Fibroblast of mammary gland (primary cell): ENCODE measurements around the gene EXT2.

Experiments
- DNase-seq: peaks from one replicate; pipeline ENCODE4 v3.0.0-alpha.2; 2010; ENCODE audit warnings: low read depth
- H3K4me3 ChIP-seq: 2 replicates; pipeline ENCODE4 v1.5.1; 2011; ENCODE audit warnings: low read depth, mild to moderate bottlenecking, low read length, moderate library complexity; ENCODE audit not compliant: control insufficient read depth
- TF ChIP-seq, protein P1 (sequence below): conservative IDR thresholded peaks from 2 replicates; pipeline ENCODE4 v1.5.1; 2011; ENCODE audit warnings: low read depth, low read length, inconsistent platforms; ENCODE audit not compliant: control insufficient read depth, insufficient read depth

The EXT2 gene

DNA sequence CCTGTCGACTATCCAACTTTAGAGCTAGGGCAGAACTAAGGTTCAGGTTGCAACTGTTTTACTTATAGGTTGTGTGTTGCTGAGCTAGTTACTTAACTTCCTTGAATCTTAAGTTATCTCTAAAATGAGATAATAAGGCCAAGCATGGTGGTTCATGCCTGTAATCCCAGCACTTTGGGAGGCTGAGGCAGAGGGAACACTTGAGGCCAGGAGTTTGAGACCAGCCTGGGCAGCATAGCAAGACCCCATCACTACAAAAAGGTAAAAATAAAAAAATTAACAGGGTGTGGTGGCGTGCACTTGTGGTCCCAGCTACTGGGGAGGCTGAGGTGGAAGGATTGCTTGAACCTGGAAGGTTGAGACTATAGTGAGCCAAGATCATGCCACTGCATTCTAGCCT lies 27.3 kb upstream of the EXT2 start:
- DNase-seq = no peak
- H3K4me3 ChIP-seq = no peak overlapping the region
- TF ChIP-seq, protein P1, sequence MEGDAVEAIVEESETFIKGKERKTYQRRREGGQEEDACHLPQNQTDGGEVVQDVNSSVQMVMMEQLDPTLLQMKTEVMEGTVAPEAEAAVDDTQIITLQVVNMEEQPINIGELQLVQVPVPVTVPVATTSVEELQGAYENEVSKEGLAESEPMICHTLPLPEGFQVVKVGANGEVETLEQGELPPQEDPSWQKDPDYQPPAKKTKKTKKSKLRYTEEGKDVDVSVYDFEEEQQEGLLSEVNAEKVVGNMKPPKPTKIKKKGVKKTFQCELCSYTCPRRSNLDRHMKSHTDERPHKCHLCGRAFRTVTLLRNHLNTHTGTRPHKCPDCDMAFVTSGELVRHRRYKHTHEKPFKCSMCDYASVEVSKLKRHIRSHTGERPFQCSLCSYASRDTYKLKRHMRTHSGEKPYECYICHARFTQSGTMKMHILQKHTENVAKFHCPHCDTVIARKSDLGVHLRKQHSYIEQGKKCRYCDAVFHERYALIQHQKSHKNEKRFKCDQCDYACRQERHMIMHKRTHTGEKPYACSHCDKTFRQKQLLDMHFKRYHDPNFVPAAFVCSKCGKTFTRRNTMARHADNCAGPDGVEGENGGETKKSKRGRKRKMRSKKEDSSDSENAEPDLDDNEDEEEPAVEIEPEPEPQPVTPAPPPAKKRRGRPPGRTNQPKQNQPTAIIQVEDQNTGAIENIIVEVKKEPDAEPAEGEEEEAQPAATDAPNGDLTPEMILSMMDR = no peak

DNA sequence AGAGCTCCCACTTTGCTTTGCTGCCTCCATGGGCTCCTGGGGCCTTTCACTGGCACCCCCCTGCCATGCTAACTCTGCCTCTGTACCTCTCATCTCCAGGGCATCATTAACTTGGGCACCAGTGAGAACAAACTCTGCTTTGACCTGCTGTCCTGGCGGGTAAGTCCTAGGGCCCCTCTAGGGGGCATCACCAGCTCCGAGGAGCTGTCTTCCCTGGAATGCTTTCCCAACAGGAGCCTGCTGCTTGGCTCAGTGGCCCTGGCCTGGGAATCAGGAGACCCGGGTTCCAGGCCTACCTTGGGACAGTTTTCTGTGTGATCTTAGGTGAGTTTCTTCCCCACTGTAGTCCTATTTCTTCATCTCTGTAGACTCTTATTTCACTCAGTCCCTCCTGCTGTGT lies 24.3 kb upstream of the EXT2 start:
- H3K4me3 ChIP-seq = no peak overlapping the region
- TF ChIP-seq, protein P1 = no peak
- DNase-seq = no peak

DNA sequence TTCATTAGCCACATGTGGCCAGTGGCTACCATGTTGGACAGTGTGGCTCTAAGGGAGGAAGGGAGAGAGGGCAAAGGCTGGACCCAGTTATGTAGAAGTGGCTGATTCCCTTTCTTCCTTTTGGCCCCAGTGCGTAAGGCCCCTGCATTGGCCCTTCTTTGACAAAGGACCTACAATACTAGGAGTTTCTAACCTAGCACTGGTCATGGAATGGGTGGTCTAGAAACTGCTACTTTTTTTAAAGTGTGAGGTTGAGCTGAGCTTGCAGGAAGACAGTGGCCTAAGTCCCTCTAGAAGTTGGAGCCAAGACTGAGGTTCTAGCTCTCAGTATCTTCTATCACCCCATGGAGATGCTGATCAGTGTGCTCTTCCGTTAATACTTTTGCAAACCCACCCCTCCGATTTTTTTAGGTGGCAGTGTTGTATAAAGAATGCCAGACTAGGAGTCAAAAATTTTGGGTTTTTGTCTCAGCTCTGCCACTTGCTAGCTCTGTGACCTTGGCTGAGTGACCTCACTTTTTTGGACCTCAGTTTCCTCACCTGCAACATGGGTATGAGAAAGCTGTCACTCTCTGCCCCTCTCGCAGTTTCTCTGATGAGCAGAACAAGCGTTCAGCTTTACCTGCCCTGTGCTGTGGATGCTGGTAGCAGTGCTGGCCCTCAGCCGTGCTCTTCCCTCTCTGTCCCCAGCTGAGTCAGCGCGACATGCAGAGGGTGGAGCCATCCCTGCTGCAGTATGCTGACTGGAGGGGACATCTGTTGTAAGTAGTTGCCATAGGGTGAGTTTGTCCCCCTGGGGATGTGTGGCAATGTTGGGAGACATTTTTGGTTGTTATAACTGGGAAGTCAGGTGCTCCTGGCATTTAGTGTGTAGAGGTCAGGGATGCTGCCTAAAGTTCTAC lies 22.5 kb upstream of the EXT2 start:
- H3K4me3 ChIP-seq = no peak overlapping the region
- TF ChIP-seq, protein P1 = no peak
- DNase-seq = no peak

DNA sequence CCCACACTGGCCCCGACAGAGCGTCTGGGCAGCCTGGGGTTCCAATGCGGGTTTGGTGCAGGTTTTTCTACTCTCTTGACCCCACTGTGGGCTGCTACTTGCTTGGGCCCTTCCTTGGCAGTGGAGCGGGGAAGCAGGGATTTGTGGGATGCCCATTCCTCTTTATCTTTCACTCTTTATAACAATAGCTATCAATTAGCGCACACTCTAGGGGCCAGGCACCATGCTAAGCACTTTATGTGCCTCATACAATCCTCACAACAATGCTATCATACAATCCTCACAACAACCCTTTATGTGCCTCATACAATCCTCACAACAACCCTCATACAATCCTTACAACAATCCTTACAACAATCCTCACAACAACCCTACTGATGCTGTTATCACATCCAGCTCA lies 16.7 kb upstream of the EXT2 start:
- H3K4me3 ChIP-seq = no peak overlapping the region
- no peak for DNase-seq
- TF ChIP-seq, protein P1 = no peak

DNA sequence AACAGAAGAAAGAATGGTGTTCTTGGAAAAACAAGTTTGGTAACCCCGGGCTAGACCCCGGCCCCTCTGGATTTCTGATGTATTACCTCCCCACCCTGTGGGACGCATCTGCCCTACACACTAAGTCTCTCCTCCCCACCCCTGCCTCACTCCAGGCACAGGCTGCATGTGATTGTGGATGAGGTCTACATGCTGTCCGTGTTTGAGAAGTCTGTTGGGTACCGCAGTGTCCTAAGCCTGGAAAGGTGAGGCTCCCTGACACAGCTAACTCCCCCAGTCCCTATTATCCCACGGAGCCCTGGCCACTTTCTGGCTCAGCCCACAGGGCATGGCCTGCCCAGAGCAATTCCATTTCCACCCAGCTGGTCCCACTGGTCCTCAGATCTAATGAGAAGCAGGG lies 16.1 kb upstream of the EXT2 start:
- DNase-seq = no peak
- H3K4me3 ChIP-seq = no peak overlapping the region
- TF ChIP-seq, protein P1 = no peak

DNA sequence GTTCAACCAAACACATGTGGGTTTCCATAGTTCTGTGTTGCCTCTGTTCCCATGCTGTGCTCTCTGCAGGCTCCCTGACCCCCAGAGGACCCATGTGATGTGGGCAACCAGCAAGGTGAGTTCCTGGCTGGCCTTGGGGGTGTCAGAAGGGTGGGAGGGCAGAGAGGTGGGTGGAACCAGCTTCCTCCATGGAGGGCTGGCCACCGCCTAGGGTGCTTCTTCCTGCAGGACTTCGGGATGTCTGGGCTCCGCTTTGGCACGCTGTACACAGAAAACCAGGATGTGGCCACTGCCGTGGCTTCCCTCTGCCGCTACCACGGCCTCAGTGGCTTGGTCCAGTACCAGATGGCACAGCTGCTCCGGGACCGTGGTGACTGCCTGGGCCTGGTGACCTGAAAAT lies 14.5 kb upstream of the EXT2 start:
- TF ChIP-seq, protein P1 = no peak
- no peak for DNase-seq
- H3K4me3 ChIP-seq = no peak overlapping the region
